ENCODE results near the gene TPCN2.
"Not testable (repeated sequence)": the region's sequence is repeated elsewhere in the genome, so short reads cannot be mapped to it uniquely, and the experiment has no call there.

The TPCN2 gene

DNA sequence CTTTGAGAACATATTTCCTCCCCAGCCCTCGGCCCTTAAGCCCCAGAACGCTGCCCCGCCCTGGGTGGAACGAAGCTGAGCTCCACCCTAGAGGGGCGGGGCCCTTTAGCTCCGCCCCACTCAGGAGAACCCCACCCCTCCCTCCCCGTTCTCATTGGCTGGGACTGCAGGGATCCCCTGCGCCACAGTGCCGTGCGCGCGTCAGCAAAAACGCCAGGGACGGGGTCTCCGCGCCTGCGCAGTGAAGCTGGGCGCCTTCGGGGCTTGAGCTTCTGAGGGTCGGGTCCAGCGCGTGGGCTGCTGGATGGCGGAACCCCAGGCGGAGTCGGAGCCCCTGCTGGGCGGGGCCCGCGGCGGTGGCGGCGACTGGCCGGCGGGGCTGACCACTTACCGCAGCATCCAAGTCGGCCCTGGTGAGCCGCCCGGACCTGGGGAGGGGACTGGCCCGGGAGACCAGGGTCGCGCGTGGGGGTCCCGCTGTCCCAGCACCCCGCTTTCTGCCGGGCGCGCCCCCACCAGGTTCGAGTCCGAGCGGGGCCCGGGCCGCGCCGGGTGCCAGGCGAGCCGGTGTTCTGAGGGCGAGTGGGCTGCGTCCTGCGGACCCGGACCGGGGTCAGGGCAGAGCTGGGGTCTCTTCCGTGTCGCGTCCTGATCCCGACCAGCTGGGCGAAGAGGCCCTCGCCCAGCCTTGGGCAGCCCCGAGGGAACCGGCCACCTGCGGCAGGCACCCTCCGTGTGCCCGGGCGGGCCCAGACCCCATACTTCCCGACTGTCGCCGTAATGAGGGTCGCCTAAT lies at the start of gene TPCN2:
TPCN2 (plus strand) TSS at position 239 of the 796 bp plus-strand sequence; CDS start at position 305, 66 bp downstream.
- DNase-seq (ENCODE audit: low read depth in 3 of 3, low spot score in 1 of 3): peak; percentile 81 to 83 (median 83)

DNA sequence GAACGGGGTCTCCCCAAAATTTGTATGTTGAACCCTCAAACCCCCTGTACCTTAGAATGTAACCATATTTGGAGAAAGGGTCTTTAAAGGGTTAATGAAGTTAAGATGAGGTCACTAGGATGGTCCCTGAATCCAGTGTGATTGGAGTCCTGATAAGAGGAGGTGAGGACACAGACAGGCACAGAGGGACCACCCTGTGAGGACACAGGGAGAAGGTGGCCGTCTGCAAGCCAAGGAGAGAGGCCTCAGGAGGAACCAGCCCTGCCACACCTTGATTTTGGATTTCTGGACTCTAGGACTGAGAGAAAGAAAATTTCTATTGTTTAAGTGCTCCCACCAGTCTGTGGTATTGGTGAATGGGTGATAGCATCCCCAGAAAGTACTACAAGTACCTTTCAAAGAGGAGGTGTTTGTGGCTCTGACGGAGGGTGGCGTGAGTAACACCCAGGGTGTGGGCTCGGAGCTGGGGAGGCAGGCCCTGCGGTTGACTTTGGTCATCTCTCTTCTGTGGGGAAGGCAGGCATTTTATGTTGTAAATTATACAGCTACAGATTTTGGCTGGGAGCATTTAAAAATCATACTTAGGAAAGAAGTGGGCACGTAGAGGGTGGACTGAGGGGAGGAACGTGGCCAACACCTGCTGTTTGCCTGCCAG lies 49.5 kb upstream of the TPCN2 start:
- no peak for DNase-seq (ENCODE audit: low read depth in 3 of 3, low spot score in 1 of 3)

DNA sequence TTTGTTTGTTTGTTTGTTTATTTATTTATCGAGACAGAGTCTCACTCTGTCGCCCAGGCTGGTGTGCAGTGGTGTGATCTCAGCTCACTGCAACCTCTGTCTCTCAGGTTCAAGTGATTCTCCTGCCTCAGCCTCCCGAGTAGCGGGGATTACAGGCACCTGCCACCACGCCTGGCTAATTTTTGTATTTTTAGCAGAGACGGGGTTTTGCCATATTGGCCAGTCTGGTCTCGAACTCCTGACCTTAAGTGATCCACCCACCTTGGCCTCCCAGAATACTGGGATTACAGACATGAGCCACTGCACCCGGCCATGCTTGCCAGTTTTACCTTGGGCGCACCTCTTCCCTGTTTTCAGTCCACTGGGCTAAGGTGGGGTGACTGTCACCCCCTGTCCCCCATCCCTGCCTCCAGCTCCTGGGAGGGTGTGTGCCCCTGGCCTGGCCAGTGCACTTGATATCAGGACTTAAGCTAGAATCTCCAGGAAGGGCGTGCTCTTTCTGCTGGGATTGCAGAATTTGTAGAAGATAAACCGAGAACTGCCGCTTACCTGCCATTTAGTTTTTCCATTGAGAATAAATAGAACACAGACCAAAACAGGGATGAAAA lies 48.9 kb upstream of the TPCN2 start:
- DNase-seq (ENCODE audit: low read depth in 3 of 3, low spot score in 1 of 3): not testable (repeated sequence)

DNA sequence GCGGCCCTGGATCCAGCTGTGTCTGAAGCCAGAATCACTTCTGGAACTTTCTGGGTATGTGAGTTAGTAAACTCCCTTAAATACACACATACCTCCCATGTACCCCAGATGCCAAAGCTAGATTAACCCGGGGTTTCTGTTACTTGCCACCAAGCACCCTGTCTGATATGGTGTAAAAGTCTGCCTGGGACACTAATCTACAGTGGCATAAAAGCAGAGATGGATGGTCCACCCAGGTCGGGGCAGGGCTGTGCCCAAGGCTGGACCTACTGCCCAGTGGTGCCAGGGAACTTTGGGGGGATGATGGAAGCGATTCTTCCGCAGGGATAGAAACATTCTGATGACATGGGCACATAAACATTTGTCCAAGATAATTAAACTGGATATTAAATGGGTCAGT lies 48.3 kb upstream of the TPCN2 start:
- no peak for DNase-seq (ENCODE audit: low read depth in 3 of 3, low spot score in 1 of 3)

DNA sequence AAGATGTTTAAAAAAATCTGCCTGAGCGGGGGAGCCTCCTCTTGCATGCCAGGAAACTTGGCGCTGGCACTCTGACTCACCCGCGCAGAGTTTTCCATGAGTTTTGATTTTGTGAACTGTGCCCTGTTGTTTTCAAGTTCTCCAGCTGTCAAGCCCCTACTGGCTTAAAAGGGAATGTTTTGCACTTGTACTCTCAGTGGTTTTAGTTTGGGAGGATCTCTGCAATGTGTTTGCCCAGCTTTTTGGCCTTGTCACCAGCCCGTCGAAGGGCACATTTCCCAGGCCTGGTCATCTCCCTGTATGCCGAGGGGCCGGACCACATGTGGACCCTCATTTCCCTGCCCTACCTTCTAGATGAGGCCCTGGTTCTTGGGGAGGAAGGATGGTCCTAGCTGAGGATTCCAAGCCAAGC lies 47.9 kb upstream of the TPCN2 start:
- DNase-seq (ENCODE audit: low read depth in 3 of 3, low spot score in 1 of 3): no peak

DNA sequence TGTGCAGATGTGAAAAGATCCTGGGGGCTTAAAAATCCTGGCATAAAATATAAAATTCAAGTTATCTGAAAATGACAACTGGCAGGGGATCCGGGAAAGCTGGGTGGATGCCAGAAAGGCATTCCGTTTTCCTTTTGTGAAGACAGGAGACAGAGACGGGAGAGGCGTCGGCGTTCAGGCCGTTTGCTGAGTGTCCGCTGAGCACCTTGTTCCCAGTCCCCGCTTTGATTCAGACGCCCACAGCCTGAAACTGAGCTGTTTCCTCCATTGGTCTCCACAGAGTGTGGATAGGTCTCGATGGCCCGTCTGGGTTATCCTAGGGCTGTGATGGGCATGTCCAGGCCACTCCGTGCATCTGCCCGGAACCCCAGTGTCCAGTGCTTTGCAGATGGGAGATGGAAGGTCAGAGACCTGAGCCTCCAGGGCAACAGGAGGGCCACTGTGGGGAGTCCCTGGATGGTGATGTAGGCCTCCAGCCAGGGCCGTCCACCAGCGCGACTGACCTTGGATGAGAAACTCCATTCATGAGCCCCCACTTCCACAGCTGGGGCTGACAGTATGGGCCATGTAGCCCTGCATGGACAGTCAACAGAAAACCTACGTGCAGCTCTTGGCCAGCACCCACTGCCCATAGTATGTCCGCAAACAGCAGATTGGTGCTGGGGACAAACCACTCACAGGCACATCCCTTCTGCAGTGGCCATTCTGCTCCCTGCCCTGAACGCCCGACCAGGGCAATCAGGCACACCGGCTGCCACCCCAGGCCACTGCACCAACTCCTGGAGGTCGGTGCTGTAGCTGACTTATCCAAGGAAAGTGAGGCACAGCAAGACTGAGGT lies 47.3 kb upstream of the TPCN2 start:
- no peak for DNase-seq (ENCODE audit: low read depth in 3 of 3, low spot score in 1 of 3)

DNA sequence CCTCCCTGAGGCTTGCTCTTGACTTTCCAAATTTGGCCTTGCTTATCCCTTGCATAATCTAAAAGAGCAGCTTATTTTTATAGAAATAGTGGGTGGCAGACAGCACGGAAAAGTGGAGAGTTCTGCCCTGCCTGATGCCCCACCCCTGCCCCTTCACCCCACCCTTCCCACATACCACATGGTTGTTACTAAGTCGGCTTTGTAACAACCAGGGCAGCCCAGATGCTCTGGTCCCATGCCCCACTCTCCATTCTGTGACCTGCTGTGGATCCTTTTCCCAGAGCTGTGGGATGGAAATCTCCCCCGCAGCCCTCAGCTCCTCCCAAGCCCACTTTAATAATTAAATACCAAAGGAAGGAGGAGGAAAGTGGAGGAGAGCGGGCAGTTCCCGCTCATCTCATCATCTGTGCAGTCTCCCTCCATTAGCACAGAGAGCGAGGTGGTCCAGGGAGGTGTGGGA lies 46.6 kb upstream of the TPCN2 start:
- DNase-seq (ENCODE audit: low read depth in 3 of 3, low spot score in 1 of 3): no peak

DNA sequence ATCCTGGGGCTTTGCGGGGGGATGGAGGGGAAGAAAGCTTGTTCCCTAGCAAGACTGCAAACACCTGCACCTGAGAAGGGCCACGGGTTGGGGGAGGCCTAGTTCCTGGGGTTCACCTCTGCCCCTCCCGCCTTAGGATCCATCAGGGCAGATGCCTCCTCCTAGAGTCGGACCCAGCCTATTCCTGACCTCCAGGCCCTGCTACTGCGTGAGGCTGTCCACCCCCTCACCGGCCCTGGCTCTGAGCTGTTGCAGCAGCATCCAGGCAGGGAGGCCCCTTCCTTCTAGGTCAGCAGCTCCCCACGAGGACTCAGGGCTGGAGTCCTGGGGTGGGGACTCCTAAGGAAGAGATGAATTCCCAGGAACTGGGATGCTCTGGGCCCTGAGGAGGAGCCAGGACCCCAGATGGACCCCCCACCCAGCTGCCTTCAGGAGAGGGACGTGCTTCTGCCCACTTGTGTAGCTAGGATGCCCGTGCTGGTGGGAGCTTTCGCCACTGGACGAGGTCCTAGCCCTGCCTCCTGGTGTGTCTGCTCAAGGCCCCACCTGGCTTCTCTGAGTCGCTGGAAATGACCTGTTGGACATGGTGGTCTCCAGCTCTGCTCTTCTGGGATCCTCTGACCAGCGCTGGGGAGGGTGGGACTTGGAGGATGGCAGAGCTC lies 46.0 kb upstream of the TPCN2 start:
- DNase-seq (ENCODE audit: low read depth in 3 of 3, low spot score in 1 of 3): no peak

DNA sequence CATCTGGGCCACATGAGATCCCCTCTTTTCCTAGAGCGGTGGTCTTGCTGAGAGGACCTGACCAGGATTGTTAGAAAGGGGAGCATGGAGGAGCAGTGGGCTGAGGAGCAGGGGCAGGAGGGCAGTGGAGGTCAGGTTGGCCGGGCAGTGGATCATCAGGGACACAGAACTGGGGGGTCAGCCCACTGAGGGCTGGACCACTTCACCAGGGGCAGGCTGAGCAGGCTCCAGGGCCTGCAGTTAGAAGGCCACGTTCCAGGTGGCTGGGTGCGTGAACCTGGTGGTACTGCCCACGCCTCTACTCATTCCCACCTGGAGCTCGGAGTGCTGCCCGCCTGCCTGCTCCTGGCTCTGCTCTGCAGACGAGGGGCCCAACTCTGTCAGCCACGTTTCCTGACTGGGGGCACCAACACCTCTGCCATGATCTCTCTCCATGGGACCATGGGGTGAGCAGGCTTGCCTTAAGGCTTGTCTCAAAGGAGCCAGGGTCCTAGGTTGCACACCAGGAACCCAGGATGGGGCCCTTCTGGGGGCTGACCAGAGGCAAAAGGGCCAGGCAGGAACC lies 45.3 kb upstream of the TPCN2 start:
- DNase-seq (ENCODE audit: low read depth in 3 of 3, low spot score in 1 of 3): no peak

DNA sequence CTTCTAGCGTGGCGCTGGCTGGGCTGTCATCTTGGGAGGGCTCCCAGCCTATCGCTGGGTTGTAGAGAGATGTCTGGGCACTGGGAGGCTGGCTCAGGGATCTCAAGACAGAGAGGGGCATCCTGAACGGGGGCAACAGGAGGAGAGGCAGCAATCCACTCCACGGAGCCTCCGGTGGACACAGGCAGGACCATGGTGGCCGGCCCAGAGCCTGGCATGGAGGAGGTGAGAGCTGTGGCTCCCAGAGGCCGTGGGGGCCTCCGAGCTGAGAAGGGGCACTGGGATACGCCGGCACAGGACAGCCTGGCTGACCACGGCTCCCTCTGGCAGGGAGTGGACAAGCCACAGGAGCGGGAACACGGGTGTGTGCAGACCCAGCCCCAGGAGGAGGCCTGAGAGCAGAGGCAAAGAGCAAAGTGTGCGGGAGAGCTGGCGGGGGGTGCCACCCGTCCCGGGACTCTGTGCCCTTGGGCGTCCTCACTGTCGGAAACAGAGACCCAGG lies 44.8 kb upstream of the TPCN2 start:
- no peak for DNase-seq (ENCODE audit: low read depth in 3 of 3, low spot score in 1 of 3)

DNA sequence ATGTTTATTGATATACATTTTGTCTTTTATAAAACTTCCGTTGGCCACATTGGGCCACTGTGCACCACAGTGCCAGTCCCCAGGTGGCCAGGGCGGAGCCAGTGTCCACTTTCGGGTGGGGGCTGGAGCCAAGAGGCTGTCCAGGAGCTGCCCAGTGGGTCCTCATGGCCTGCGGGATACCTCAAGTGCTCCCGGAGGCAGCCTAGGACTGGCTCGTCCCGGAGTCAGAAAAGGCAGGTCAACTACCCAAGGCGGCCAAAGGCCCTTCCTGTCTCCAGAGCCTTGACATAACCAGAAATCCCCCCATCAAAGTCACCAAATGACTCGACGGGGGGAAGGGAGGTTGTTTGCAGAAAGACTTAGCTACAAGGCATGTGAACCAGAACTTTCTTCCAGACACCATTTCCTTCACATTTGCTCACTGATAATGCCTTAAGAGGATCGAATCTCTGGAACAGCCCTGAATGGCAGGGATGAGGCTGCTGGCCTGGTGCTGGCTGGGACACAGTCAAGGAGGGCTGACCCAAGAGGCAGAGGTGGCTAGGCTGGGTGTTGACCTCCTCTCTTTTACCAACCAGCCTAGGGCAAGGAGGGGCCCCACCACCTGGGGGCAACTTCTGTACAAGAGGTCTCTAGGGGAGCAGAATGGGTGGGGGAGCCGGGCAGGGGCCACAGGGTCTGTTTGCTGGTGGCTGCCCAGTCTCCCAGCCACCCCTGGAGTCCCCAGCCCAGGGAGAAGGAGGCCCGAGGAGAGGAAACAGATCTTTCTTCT lies 44.1 kb upstream of the TPCN2 start:
- DNase-seq (ENCODE audit: low read depth in 3 of 3, low spot score in 1 of 3): no peak

DNA sequence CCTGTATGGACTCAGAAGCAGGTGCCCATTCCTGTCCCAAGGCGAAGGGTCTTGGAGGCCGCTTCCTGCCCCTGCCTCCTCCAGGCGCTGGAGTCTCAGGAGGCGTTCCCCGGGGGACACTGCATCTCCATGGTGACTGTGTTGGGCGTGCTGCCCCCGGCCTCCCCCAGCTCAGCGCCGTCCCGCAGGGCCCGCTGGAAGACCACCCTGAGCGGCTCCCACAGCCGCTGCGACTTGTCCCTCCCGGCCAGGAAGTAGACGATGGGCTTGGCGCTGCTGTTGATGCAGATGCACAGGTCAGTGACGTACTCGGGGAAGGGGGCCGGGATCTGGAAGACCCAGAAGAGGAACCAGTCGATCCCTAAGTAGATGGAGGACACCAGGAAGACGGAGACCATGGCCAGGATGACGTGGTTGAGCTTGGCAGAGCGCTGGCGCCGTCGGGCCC lies 43.5 kb upstream of the TPCN2 start:
- DNase-seq (ENCODE audit: low read depth in 3 of 3, low spot score in 1 of 3): no peak

DNA sequence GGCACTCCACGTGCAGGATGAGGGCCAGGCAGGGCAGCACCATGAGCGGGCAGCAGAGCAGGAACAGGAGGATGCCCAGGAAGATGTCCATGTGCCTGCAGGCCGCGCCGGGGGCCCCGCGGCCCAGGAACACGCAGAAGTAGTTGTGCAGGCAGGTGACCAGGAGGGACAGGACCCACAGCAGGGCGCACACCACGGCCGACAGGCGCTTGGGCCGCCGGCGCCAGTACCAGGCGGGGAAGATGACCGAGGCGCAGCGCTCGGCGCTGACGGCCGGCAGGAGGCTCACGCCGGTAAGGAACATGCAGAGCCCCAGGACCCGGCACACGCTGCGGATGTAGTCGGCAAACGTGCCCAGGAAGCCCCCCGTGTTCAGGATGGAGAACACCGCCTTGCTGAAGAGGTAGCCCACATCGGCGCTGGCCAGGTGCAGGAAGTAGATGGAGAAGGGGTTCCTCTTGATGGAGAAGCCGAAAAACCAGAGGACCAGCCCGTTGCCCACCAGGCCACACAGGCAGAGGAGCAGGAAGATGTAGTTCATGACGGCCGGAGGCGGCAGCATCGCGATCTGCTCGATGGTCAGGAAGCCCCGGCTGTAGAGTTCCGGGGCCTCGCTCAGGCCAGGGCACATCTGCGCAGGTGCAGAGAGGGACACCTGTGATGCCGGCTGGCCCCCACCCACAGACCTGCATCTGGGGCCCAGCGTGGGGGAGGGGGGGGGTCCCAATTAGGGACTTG lies 42.9 kb upstream of the TPCN2 start:
- no peak for DNase-seq (ENCODE audit: low read depth in 3 of 3, low spot score in 1 of 3)

DNA sequence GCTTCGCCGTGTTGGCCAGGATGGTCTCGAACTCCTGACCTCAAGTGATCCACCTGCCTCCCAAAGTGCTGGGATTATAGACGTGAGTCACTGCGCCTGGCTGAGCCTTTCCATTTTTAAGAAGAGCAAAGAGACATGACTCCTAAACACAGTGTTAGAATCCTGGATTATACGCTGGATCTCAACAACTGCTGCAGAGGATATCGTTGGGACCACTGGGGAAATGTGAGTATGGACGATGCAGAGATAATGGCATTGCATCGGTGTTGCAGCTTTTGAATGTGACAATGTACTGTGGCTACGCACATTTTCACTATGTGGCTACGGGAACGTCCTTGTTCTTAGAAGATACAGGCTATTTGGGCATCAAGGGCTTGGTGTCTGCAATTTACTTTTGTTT lies 41.9 kb upstream of the TPCN2 start:
- no peak for DNase-seq (ENCODE audit: low read depth in 3 of 3, low spot score in 1 of 3)

DNA sequence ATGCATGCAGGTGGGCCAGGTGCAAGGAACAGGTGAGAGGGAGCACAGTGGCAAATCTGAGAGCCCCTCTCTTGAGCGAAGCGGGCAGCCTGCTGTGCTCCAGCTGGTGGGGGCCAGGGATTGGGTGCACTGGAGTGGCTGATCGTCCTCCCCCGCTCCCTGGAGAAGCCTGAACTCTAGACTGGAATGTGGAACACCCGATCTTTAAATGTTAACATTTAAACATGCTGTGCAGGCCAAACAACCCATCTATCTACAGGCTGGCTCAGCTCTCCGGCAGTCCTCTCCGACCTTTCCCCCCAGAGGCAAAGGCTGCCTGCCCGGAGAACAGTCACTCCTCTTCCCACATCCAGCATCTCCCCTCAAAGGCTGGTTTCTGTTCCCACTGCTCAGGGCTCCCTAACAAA lies 40.8 kb upstream of the TPCN2 start:
- no peak for DNase-seq (ENCODE audit: low read depth in 3 of 3, low spot score in 1 of 3)

DNA sequence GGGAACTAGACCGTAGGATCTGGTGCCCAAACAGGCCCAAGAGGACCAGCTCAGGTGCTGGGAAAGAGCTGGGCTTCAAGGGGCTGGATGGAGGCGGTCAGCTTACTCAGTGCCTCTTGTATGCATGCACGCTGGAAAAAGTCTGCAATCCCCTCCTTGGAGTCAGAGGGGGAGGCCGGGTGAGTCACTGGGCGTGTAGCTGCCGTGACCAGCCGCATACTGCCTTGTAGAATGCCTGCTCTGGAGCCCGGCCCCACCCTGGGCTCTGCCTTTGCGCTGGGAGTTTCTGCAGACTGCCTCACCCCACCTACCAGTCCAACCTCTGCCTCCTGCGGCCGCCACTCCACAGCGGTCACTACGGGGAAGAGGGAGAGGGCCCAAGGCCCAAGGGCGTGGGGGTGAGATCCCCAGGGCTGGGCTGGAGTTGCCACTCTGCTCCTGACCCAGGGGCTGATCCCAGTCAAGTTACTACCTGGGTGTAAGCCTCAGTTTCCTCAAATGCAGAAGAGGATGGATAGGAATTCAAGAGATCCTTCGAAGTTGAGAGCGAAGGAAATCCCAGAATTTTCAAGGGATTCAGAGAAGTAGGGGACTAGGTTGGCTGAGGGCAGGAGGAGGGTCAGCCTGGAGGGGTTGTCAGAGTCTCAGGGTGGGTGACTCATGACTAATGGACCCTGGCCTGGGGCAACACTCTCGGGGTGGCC lies 39.8 kb upstream of the TPCN2 start:
- no peak for DNase-seq (ENCODE audit: low read depth in 3 of 3, low spot score in 1 of 3)

DNA sequence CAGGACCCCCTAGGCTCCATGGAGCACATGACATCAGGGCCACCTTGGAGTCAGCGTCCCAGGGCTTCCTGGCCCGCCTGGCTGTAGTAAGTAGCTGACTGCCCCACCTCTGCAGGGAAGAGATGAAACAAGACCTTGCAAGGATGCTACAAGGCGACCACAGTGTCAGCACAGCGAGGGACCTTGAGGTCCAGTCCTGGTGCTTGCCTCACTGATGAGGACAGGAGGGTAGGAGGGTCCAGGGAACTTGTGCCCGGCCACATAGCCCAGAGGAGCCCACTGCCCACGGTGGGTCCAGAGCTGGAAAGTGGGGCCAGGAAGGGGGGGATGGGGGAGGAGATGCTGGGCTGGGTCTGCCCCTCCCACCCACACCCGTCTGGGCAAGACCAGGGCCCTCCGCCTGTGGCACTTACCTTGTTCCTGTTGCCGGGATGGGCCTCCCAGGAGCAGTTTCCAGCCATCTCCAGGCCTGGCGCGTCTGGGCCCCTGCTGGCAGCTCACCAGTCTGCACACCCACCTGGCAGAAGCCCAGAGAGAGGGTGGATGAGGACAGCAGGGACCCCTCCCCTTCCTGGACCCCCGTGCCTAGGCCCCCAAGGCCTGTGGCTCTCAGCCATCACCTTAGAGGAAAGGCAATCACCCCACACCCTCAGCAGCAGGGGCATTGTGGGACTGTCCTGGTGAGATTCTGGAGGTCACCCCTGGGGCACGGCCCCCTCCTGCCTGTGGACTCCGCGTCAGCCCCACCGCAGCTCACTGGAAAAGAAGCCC lies 39.1 kb upstream of the TPCN2 start:
- DNase-seq (ENCODE audit: low read depth in 3 of 3, low spot score in 1 of 3): no peak

Measured in stimulated activated CD4-positive, alpha-beta T cell treated with anti-CD3 and anti-CD28 coated beads, TNF-alpha, amount 100 ng/mL, for 1 hour (primary cell).